T-helper 2 cell treated with Interferon-gamma antibody and Interleukin-4, amounts not matched to agents 100 ng/mL and 5 ng/mL, for 36 hours (primary cell): ENCODE data around the gene INSYN2B. TPM values are rescaled to one million over a fixed set of nuclear protein-coding genes. Genes with fewer than 3 reads are reported as not detected.

Source experiments
- intact Hi-C: fragments of 100-400 bp; cut with micrococcal nuclease; formaldehyde crosslinking; loops from one replicate; pipeline ENCODE4 v1.15.1; 2023
- total RNA-seq: library from RNA; stranded (reverse); gene quantifications from 2 replicates; pipeline ENCODE4 v1.2.3, GENCODE V29; 2022

INSYN2B gene
- total RNA-seq, 1 donor from 2014 or later: not detected

GRCh38 chr5:169934990-169935389 is 45.3 kb downstream of the INSYN2B start:
- intact Hi-C loops: no loop called here

DNA sequence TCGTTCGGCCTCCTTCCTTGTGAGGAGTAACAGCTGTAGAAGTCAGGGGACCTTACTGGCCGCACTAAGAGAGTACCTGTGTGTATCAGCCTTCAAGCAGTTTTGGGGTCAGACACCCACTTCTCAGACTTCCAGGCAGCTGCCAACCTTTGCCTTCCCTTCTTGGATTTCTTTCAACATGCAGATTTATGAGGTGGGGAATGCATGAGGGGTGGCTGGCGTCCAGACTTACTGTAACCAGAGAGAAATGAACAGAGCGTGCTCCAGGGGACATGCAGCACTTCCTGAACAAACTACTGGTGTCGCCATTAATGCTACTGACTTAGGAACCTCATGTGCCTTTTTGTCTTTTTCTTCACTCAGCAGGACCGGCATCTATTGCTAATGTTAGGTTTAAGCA is 46.7 kb downstream of the INSYN2B start:
- intact Hi-C loops: no loop called here

GRCh38 chr5:169933127-169933526 is 47.2 kb downstream of the INSYN2B start:
- intact Hi-C loops: no loop called here

DNA sequence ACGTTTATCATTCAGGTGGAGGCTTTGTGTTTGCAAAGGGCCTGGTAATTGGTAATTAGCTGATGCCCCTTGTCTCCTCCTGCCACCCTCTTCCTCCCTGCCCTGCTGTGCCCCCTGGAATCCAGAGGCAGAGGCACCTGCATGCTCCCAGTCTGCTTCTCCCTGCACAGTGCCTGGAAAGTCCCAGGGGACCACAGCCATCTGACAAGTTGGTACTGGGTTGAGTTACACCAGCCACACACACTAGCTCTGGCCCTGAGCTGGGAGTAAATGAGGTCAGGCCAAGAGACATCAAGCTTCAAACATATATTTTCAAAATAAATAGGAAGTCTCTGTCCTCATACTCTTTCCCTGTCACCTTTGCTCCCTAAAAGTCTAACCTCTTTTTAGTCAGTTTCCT is 56.3 kb downstream of the INSYN2B start:
- intact Hi-C loops: no loop called here

- intact Hi-C loops: no loop called here
Measured at GRCh38 chr5:169922474-169922873, 57.8 kb downstream of the INSYN2B start.

GRCh38 chr5:169921949-169922348 is 58.3 kb downstream of the INSYN2B start:
- intact Hi-C loops: no loop called here

GRCh38 chr5:169921384-169921783 is 58.9 kb downstream of the INSYN2B start:
- intact Hi-C loops: no loop called here

DNA sequence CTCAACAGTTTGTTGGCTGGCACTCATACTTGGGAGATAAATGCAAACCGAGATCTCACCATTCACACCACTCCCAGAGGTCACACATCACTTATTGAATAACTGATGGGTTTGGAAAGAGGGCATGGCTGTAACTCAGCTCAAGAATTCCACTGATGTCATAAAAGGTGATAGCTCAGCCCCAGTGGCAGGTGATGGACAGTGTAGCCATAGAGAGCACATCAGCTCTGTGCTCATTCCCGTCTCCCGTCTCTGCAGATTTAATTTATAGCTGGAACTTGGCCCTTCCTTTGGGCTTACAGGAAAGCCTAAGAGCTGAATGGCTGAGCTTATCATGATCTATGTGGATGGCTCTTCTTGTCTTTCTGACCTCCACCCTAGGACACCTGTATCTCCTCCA is 59.8 kb downstream of the INSYN2B start:
- intact Hi-C loops: no loop called here

- intact Hi-C loops: no loop called here
Measured at GRCh38 chr5:169918228-169918627, 62.1 kb downstream of the INSYN2B start.

GRCh38 chr5:169917500-169917899 is 62.8 kb downstream of the INSYN2B start:
- intact Hi-C loops: no loop called here

DNA sequence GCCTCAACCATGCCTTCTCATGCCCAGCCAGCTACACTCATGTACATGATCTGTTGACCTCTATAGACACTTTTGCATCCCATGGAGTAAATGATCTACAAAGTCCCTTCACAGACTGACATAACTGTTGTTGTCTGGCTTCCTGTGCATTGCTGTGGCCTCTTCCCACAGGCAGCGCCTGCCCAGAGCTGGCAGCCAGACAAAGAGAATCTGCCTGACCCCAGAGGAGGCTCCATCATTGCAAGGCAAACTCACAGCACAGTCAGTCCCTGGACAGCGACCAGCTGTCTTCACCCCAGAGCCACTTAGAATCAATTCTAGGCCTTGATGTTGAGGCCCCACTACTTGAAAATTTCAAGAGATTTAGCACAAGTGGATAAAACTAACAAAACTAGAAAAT is 65.5 kb downstream of the INSYN2B start:
- intact Hi-C loops: no loop called here

DNA sequence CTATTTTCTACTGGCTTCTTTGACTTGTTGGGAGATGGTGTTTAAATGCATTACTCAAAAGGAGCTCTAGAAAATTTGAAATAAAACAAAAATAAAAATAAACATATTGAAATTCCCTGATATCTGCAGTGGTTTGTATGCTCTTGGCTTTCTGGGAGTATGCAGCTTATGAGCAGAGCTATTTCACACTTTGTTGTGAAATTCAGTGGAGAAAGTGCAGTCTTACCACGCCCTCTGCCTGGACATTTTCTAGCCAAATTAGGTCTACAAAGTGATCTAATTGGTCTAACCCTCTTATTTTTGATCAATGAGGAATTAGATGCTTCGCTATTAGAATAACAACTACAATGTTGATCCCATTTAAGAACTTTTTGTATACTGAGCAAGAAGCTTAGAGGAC is 66.8 kb downstream of the INSYN2B start:
- intact Hi-C loops: no loop called here

DNA sequence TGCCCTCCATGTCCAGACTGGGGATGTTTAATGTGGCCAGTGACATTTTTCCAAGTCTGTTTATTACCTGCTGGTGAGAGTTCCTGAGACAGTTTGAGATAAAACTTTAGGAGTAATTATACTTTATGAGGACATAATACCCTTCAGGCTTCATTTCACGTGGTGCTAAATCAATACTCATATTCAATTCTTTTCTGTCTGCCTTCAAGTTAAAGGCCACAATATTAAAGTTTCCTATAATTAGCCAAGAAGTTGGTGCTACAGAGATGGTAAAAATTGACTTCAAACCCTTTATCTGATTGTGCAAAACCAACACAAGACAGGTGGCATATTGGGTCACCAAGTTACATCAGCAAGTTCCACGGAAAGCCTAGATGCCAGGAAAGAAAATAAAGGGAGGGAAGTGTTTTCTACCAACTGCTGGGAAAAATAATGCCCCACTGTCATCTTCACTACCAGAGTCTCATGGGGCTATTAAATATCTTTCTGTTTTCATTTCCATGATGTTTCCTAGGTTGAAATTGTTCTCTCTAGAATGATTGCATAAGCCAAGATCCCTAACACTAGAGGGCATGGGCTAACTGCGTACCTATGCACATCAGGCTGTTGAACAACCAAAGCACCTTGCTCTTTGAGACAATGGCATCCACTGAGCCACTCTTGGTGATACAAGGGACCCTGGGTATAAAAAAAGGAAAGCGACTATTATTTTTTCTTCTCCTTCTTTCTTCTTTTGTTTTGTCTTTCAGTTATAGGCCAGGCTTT is 68.7 kb downstream of the INSYN2B start:
- intact Hi-C loops: no loop called here

GRCh38 chr5:169910393-169910792 is 69.9 kb downstream of the INSYN2B start:
- intact Hi-C loops: no loop called here

GRCh38 chr5:169909945-169910344 is 70.3 kb downstream of the INSYN2B start:
- intact Hi-C loops: no loop called here

DNA sequence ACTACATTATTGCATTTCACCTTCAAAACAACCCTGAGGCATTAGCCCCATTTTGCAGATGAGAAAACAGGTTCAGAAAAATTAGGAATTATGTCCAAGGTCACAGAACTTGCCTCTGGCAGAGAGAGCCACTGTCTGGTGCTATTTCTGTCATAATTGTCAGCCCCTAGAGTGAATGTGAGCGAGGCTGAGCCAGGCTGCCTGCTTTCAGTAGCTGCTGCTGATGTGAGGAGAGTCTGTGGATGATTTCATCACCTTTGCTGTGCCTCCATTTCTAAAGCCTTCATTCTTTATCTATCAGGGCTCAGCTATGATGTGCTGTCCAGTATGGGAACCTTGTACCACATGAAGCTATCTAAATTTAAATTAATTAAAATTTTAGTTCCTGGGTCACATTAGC is 71.4 kb downstream of the INSYN2B start:
- intact Hi-C loops: no loop called here

- intact Hi-C loops: no loop called here
Measured at GRCh38 chr5:169906745-169907649, 73.3 kb downstream of the INSYN2B start.

GRCh38 chr5:169905017-169905416 is 75.3 kb downstream of the INSYN2B start:
- intact Hi-C loops: no loop called here

GRCh38 chr5:169904508-169904907 is 75.8 kb downstream of the INSYN2B start:
- intact Hi-C loops: no loop called here

GRCh38 chr5:169904059-169904458 is 76.2 kb downstream of the INSYN2B start:
- intact Hi-C loops: no loop called here

- intact Hi-C loops: no loop called here
Measured at GRCh38 chr5:169901896-169902295, 78.4 kb downstream of the INSYN2B start.

GRCh38 chr5:169897481-169897880 is 82.8 kb downstream of the INSYN2B start:
- intact Hi-C loops: no loop called here

DNA sequence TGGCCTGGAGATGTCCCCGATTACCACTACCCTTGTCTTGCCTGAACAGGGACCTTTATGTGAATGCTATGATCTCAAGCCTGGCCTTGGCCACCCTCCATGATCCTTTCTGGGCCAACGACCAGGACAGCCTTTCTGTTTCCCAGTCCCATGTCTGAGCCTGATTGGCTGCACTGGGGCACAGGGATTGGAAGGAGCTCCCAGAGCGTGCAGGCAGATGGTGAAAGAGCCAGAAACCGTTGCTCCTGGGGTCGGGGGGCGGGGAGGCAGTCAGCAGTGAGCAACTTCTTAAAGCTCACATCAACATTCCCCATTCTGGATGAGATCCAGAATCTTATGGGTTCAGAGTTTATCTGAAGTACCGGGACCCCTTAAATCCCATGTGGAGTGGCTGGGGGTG is 84.4 kb downstream of the INSYN2B start:
- intact Hi-C loops: no loop called here
